H1 (cell line): ENCODE measurements around the gene WDFY3. TPM values are rescaled to one million over a fixed set of nuclear protein-coding genes. Genes with fewer than 3 reads are reported as not detected.

Source experiments
- CTCF ChIA-PET: fragments of 300-600 bp; sonication (Branson Sonifier 250); formaldehyde crosslinking; loops from one replicate; lab custom pipeline; 2021; ENCODE audit not compliant: partially characterized antibody; lab: Charles Lee
- POLR2A ChIA-PET: fragments of 300-600 bp; sonication (Branson Sonifier 250); formaldehyde crosslinking; loops from one replicate; lab custom pipeline; 2021; ENCODE audit warnings: inconsistent platforms; ENCODE audit not compliant: partially characterized antibody; lab: Charles Lee
- DNase-seq, 2 experiments: peaks; one replicate each; pipeline versions ENCODE4 v3.0.0 to v3.0.0-alpha.2; 2010 to 2022; ENCODE audit warnings: low spot score in 2 of 2, low read depth in 1 of 2, mixed read lengths in 1 of 2
- FAIRE-seq: peaks from 2 replicates; lab custom pipeline; 2011; peaks lifted over from hg19 to GRCh38; lab: Jason Lieb, UNC
- H2AFZ ChIP-seq: 2 replicates; pipeline ENCODE4 v1.8.1; 2012; ENCODE audit warnings: low read length, inconsistent platforms
- H2AK5ac ChIP-seq: 2 replicates; pipeline ENCODE4 v1.6.1; 2013; ENCODE audit warnings: low read depth, low read length
- H2BK120ac ChIP-seq: replicated peaks from 2 replicates; pipeline ENCODE3; 2013; ENCODE audit warnings: low read depth, low read length, inconsistent platforms
- H2BK12ac ChIP-seq: 2 replicates; pipeline ENCODE4 v1.6.1; 2013; ENCODE audit warnings: low read depth, low read length
- H2BK15ac ChIP-seq: 2 replicates; pipeline ENCODE4 v1.6.1; 2013; ENCODE audit warnings: low read length
- H2BK20ac ChIP-seq: 2 replicates; pipeline ENCODE4 v1.6.1; 2013; ENCODE audit warnings: low read length
- H2BK5ac ChIP-seq: 2 replicates; pipeline ENCODE4 v1.6.1; 2013; ENCODE audit warnings: low read depth, low read length
- H3K14ac ChIP-seq: 2 replicates; pipeline ENCODE4 v1.6.1; 2013; ENCODE audit warnings: inconsistent platforms; ENCODE audit not compliant: insufficient read length
- H3K18ac ChIP-seq: 2 replicates; pipeline ENCODE4 v1.6.1; 2013; ENCODE audit warnings: low read length; ENCODE audit errors: extremely low read depth
- H3K23ac ChIP-seq: 2 replicates; pipeline ENCODE4 v1.6.1; 2013; ENCODE audit warnings: inconsistent platforms; ENCODE audit not compliant: insufficient read length
- H3K23me2 ChIP-seq: 2 replicates; pipeline ENCODE4 v1.6.1; 2013; ENCODE audit warnings: low read depth, low read length
- H3K27ac ChIP-seq: 2 replicates; pipeline ENCODE4 v1.6.1; 2011; ENCODE audit warnings: low read depth, low read length, inconsistent platforms
- H3K27me3 ChIP-seq, 4 experiments: replicated peaks in 1 of 4; 1 replicate in 1 of 4; 2 replicates in 3 of 4; pipeline versions ENCODE4 v1.6.1 to v1.8.1; 2011 to 2013; ENCODE audit warnings: low read length in 3 of 4, mild to moderate bottlenecking in 3 of 4, inconsistent platforms in 2 of 4, mixed read lengths in 2 of 4, moderate library complexity in 1 of 4; ENCODE audit not compliant: control insufficient read depth in 3 of 4, insufficient read depth in 3 of 4; ENCODE audit errors: extremely low read depth in 1 of 4
- H3K36me3 ChIP-seq, 4 experiments: 2 replicates each; pipeline versions ENCODE4 v1.6.1 to v1.8.1; 2011 to 2013; ENCODE audit warnings: mild to moderate bottlenecking in 4 of 4, low read length in 3 of 4, moderate library complexity in 2 of 4, control low read depth in 1 of 4, inconsistent platforms in 1 of 4; ENCODE audit not compliant: insufficient read depth in 4 of 4, control insufficient read depth in 2 of 4
- H3K4ac ChIP-seq: replicated peaks from 2 replicates; pipeline ENCODE3; 2013; ENCODE audit warnings: low read length, low read depth, mixed read lengths, inconsistent platforms; ENCODE audit not compliant: insufficient read length
- H3K4me1 ChIP-seq, 4 experiments: replicated peaks in 1 of 4; 1 replicate in 1 of 4; 2 replicates in 3 of 4; pipeline versions ENCODE4 v1.6.1 to v1.8.1; 2011 to 2013; ENCODE audit warnings: low read length in 3 of 4, inconsistent platforms in 2 of 4, mixed read lengths in 1 of 4; ENCODE audit not compliant: insufficient read depth in 4 of 4, control insufficient read depth in 3 of 4
- H3K4me2 ChIP-seq, 2 experiments: 2 replicates each; pipeline versions ENCODE4 v1.6.1 to v1.8.1; 2011 to 2013; ENCODE audit warnings: low read depth in 2 of 2, low read length in 2 of 2, control low read depth in 1 of 2, inconsistent platforms in 1 of 2, mild to moderate bottlenecking in 1 of 2; ENCODE audit not compliant: insufficient read depth in 1 of 2
- H3K4me3 ChIP-seq, 4 experiments: fragments of 200-600, 300-600 bp in 1 of 4; sonication (generic), shearing (Covaris generic), sonication (Bioruptor Twin) in 1 of 4; 2 replicates each; pipeline versions ENCODE4 v1.5.1 to v1.8.1; 2011 to 2016; ENCODE audit warnings: low read length in 4 of 4, low read depth in 3 of 4, control low read depth in 2 of 4, inconsistent platforms in 2 of 4, mild to moderate bottlenecking in 2 of 4, mixed read lengths in 1 of 4, moderate library complexity in 1 of 4; ENCODE audit not compliant: insufficient read depth in 2 of 4; ENCODE audit errors: extremely low read depth in 1 of 4
- H3K56ac ChIP-seq: replicated peaks from 2 replicates; pipeline ENCODE3; 2013; ENCODE audit warnings: low read depth, mild to moderate bottlenecking, mixed read lengths, low read length, inconsistent platforms; ENCODE audit not compliant: insufficient read length
- H3K79me1 ChIP-seq: 2 replicates; pipeline ENCODE4 v1.6.1; 2013; ENCODE audit warnings: low read depth, low read length, control low read depth
- H3K79me2 ChIP-seq, 2 experiments: 2 replicates each; pipeline versions ENCODE4 v1.6.1 to v1.8.1; 2012 to 2013; ENCODE audit warnings: low read length in 2 of 2, mild to moderate bottlenecking in 2 of 2, inconsistent platforms in 1 of 2; ENCODE audit not compliant: insufficient read depth in 2 of 2, control insufficient read depth in 1 of 2
- H3K9ac ChIP-seq, 4 experiments: replicated peaks in 1 of 4; 1 replicate in 1 of 4; 2 replicates in 3 of 4; pipeline versions ENCODE4 v1.6.1 to v1.8.1; 2011 to 2013; ENCODE audit warnings: low read depth in 3 of 4, low read length in 3 of 4, control low read depth in 2 of 4, mild to moderate bottlenecking in 2 of 4, moderate library complexity in 2 of 4, inconsistent platforms in 1 of 4; ENCODE audit errors: extremely low read depth in 1 of 4
- H3K9me3 ChIP-seq, 2 experiments: 2 replicates each; pipeline versions ENCODE4 v1.6.1 to v1.8.1; 2012 to 2013; ENCODE audit warnings: mild to moderate bottlenecking in 2 of 2, moderate library complexity in 2 of 2, control low read depth in 1 of 2, inconsistent platforms in 1 of 2, low read depth in 1 of 2, low read length in 1 of 2, mixed read lengths in 1 of 2; ENCODE audit not compliant: insufficient read depth in 2 of 2
- H4K20me1 ChIP-seq, 2 experiments: replicated peaks in 1 of 2; 2 replicates each; pipeline versions ENCODE3 to v1.8.1; 2011 to 2013; ENCODE audit warnings: inconsistent platforms in 2 of 2, low read length in 2 of 2, mild to moderate bottlenecking in 1 of 2; ENCODE audit not compliant: insufficient read depth in 2 of 2, control insufficient read depth in 1 of 2
- H4K5ac ChIP-seq: 2 replicates; pipeline ENCODE4 v1.6.1; 2013; ENCODE audit warnings: low read length, low read depth, mixed read lengths, inconsistent platforms; ENCODE audit not compliant: insufficient read length
- H4K8ac ChIP-seq: 2 replicates; pipeline ENCODE4 v1.8.0; 2013; ENCODE audit warnings: mild to moderate bottlenecking, moderate library complexity, low read length, inconsistent platforms; ENCODE audit not compliant: insufficient read depth; ENCODE audit errors: extremely low read depth
- H4K91ac ChIP-seq: replicated peaks from 2 replicates; pipeline ENCODE3; 2013; ENCODE audit warnings: low read length, mixed read lengths, inconsistent platforms; ENCODE audit not compliant: insufficient read length
- POU5F1 ChIP-seq: IDR thresholded peaks from 2 replicates; pipeline ENCODE4 v1.6.1; 2011; ENCODE audit warnings: low read depth, mild to moderate bottlenecking, low read length, moderate library complexity
- RAD21 ChIP-seq, 2 experiments: IDR thresholded peaks in 1 of 2; conservative IDR thresholded peaks in 1 of 2; 2 replicates each; pipeline ENCODE4 v1.6.1; 2011; ENCODE audit warnings: low read depth in 2 of 2, low read length in 2 of 2, improper control_type of control experiment in 1 of 2, inconsistent platforms in 1 of 2, mild to moderate bottlenecking in 1 of 2, moderate library complexity in 1 of 2
- SP4 ChIP-seq: IDR thresholded peaks from 2 replicates; pipeline ENCODE4 v1.6.1; 2012; ENCODE audit warnings: low read length, inconsistent platforms
- polyA plus RNA-seq, 7 experiments: library from polyadenylated mRNA; depleted of rRNA in 3 of 7; stranded (reverse) in 5 of 7; unstranded in 2 of 7; fragments of >200 nt in 5 of 7; fragments of 200-250 nt in 2 of 7; gene quantifications; 1 replicate in 5 of 7; 2 replicates in 1 of 7; 4 replicates in 1 of 7; pipeline versions ENCODE4 v1.2.1 to v1.2.3, GENCODE V29; 2011 to 2013; ENCODE audit warnings: missing spikeins in 2 of 7, mixed read lengths in 2 of 7
- total RNA-seq: library from RNA; stranded (reverse); fragmentation: NEBNext Ultra II Directional; extraction: Animal tissue kit (Norgen Biotek cat#: 25700); gene quantifications from 2 replicates; pipeline ENCODE4 v1.2.1, GENCODE V29; 2021
- TF ChIP-seq, protein P1 (sequence below): IDR thresholded peaks from 2 replicates; pipeline ENCODE4 v1.6.1; 2012; ENCODE audit warnings: inconsistent platforms

Gene WDFY3
- total and polyA plus RNA-seq, 2 of the 8 experiments (the other 6 are each of a cell fraction or from before 2014, with no cell fraction given), result 25.6 to 62.4 TPM

GRCh38 chr4:84915396-84915780 is 51.1 kb downstream of the WDFY3 start:
- TF ChIP-seq, protein P1, sequence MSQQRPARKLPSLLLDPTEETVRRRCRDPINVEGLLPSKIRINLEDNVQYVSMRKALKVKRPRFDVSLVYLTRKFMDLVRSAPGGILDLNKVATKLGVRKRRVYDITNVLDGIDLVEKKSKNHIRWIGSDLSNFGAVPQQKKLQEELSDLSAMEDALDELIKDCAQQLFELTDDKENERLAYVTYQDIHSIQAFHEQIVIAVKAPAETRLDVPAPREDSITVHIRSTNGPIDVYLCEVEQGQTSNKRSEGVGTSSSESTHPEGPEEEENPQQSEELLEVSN, result no peak
- TF ChIP-seq SP4, result no peak
- TF ChIP-seq POU5F1, result no peak
- no peak for TF ChIP-seq RAD21 (IDR thresholded peaks at IDR 0.05 in 1 of 2, conservative IDR thresholded peaks at IDR 0.05 in 1 of 2; ENCODE audit: low read depth in 2 of 2, low read length in 2 of 2)
- TF ChIP-seq, all 59 proteins: peak for 0
- CTCF ChIA-PET, result no interaction called here
- Histone ChIP-seq H3K4me1 (peaks cover 0 to 7% (median 2%) of the 10 kb centered on the region in 4 experiments; a peak in 2 of 7 replicates), H3K9ac (no peak overlapping the region), H3K4me2 (no peak overlapping the region; a peak in 1 of 4 replicates), H4K5ac (no peak overlapping the region), H3K14ac (no peak overlapping the region), H3K23me2 (no peaks in the 10 kb centered on the region), H3K27me3 (no peaks in the 10 kb centered on the region), H3K79me1 (no peaks in the 10 kb centered on the region; the same call in 1 of the 2 replicates), H3K9me3 (no peaks in the 10 kb centered on the region), H4K8ac (no peak overlapping the region), H2AK5ac (no peak overlapping the region), H3K36me3 (no peaks in the 10 kb centered on the region; a peak in 1 of 8 replicates), H2BK120ac (no peak overlapping the region), H3K56ac (no peak overlapping the region), H2AFZ (no peak overlapping the region), H3K23ac (no peak overlapping the region), H3K18ac (no peak overlapping the region), H3K4me3 (no peak overlapping the region), H4K91ac (no peak overlapping the region), H3K79me2 (peaks cover 0 to 54% of the 10 kb centered on the region in 2 experiments; a peak in 2 of 4 replicates), H4K20me1 (no peaks in the 10 kb centered on the region), H2BK5ac (no peak overlapping the region), H2BK12ac (no peak overlapping the region), H3K27ac (no peak overlapping the region), H2BK15ac (no peak overlapping the region), H3K4ac (no peak overlapping the region), H2BK20ac (no peak overlapping the region)
- FAIRE-seq, result no peak
- POLR2A ChIA-PET, result no interaction called here
- DNase-seq, result no peak
